AG09309 (cell line): ENCODE results near the gene INSC.
"Not testable (repeated sequence)": the region's sequence is repeated elsewhere in the genome, so short reads cannot be mapped to it uniquely, and the experiment has no call there.

Experiments
- DNase-seq: peaks from one replicate; pipeline ENCODE4 v3.0.0-alpha.2; 2010; ENCODE audit warnings: low read depth
- H3K4me3 ChIP-seq: 2 replicates; pipeline ENCODE4 v1.5.1; 2011; ENCODE audit warnings: mild to moderate bottlenecking, low read depth, low read length, moderate library complexity; ENCODE audit not compliant: control insufficient read depth
- CTCF ChIP-seq: IDR thresholded peaks from 2 replicates; pipeline ENCODE4 v1.5.1; 2011; ENCODE audit warnings: mild to moderate bottlenecking, low read depth, low read length, inconsistent platforms; ENCODE audit not compliant: insufficient read depth, control insufficient read depth; ENCODE audit errors: missing control alignments

Gene INSC

GRCh38 chr11:15114501-15115475 is at the start of gene INSC:
INSC (plus strand) TSS chr11:15114923; CDS start chr11:15149175, 34,252 bp downstream.
- DNase-seq: no peak
- TF ChIP-seq CTCF: no peak
- peak within 1 kb of the TSS; percentile 37 for H3K4me3 ChIP-seq

- DNase-seq, H3K4me3 ChIP-seq: not testable (repeated sequence)
Measured at GRCh38 chr11:15069751-15070150, 45.0 kb upstream of the INSC start.

GRCh38 chr11:15071556-15072255 is 43.0 kb upstream of the INSC start:
- no peak for TF ChIP-seq CTCF
- DNase-seq: no peak
- H3K4me3 ChIP-seq: no peak overlapping the region

GRCh38 chr11:15072551-15073143 is 42.1 kb upstream of the INSC start:
- DNase-seq: no peak
- no peak for TF ChIP-seq CTCF
- H3K4me3 ChIP-seq: no peak overlapping the region

GRCh38 chr11:15073361-15074205 is 41.1 kb upstream of the INSC start, which contains the start of gene CALCB:
CALCB (plus strand) TSS chr11:15073593; CDS start chr11:15074719, 1,126 bp downstream.
- no peak for DNase-seq
- no peak for TF ChIP-seq CTCF
- peak within 1 kb of the TSS; percentile 3 for H3K4me3 ChIP-seq

- peak; percentile 79 for TF ChIP-seq CTCF
- DNase-seq: peak; percentile 7
- H3K4me3 ChIP-seq: peak overlapping the region; percentile 3; the same call in 1 of the 2 replicates
Measured at GRCh38 chr11:15074206-15075161, 40.2 kb upstream of the INSC start.
